ENCODE results near the gene OR10J4. TPM values are rescaled to one million over a fixed set of nuclear protein-coding genes. Genes with fewer than 3 reads are reported as not detected.

Gene OR10J4
- total RNA-seq (not detected), polyA plus RNA-seq (not detected)
- long read RNA-seq, donor 1, result 0 reads
- long read RNA-seq, donor 2, result 0 reads
- long read RNA-seq, donor 3, result 0 reads
- long read RNA-seq, donor 4, result 0 reads
- long read RNA-seq, donor 5, result 0 reads

GRCh38 chr1:159431904-159432303 lies at the start of gene OR10J4:
OR10J4 (plus strand) TSS chr1:159432204.
- TF ChIP-seq, protein P1, sequence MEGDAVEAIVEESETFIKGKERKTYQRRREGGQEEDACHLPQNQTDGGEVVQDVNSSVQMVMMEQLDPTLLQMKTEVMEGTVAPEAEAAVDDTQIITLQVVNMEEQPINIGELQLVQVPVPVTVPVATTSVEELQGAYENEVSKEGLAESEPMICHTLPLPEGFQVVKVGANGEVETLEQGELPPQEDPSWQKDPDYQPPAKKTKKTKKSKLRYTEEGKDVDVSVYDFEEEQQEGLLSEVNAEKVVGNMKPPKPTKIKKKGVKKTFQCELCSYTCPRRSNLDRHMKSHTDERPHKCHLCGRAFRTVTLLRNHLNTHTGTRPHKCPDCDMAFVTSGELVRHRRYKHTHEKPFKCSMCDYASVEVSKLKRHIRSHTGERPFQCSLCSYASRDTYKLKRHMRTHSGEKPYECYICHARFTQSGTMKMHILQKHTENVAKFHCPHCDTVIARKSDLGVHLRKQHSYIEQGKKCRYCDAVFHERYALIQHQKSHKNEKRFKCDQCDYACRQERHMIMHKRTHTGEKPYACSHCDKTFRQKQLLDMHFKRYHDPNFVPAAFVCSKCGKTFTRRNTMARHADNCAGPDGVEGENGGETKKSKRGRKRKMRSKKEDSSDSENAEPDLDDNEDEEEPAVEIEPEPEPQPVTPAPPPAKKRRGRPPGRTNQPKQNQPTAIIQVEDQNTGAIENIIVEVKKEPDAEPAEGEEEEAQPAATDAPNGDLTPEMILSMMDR (IDR thresholded peaks at IDR 0.05; ENCODE audit: control extremely low read depth, extremely low read depth), result no peak
- Histone ChIP-seq H3K4me1 (ENCODE audit: control insufficient read depth in 5 of 5, insufficient read depth in 5 of 5, low read length in 5 of 5) (no peaks in the 10 kb centered on the region), H3K4me3 (no peak within 1 kb of the TSS), H3K27ac (ENCODE audit: low read depth in 1 of 2, low read length in 1 of 2) (no peak within 1 kb of the TSS), H3K36me3 (ENCODE audit: control insufficient read depth in 4 of 4, insufficient read depth in 4 of 4, low read length in 4 of 4) (no peaks in the 10 kb centered on the region), H3K9ac (ENCODE audit: insufficient read depth in 1 of 2, low read length in 2 of 2) (no peak within 1 kb of the TSS), H3K9me3 (ENCODE audit: control insufficient read depth in 4 of 4, insufficient read depth in 3 of 4, low read length in 3 of 4) (no peaks in the 10 kb centered on the region), H3K27me3 (ENCODE audit: control insufficient read depth in 3 of 3, insufficient read depth in 3 of 3, low read length in 2 of 3) (no peaks in the 10 kb centered on the region)
- WGBS, 2 donors, result 94 to 95% methylated on average over 1 of the region's 1 CpG
- ATAC-seq (ENCODE audit: insufficient read depth, low FRiP score) (no peak), DNase-seq (no peak)

DNA sequence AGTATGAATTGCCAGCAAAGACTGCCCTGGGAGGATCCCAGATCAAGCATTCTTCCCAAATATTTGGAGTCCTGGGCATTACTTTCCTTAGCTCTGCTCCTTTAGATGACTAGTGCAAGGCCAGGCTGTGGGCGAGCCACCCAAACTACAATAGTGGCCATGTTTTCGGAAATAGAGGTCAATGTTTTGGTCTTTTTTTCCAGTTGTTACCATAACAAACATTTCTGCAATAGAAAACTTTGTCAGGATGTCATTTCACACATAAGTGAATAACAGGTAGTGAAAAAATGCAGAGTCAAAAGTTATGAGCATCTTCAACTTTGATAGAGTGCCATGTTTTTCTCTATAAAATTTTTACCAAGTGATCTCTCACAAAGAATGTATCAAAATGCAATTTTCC lies 25.2 kb upstream of the OR10J4 start:
- no peak overlapping the region for H3K9ac ChIP-seq (ENCODE audit: insufficient read depth in 1 of 2, low read length in 2 of 2)
- no peaks in the 10 kb centered on the region for H3K27me3 ChIP-seq (ENCODE audit: control insufficient read depth in 3 of 3, insufficient read depth in 3 of 3, low read length in 2 of 3)
- H3K9me3 ChIP-seq (ENCODE audit: control insufficient read depth in 4 of 4, insufficient read depth in 3 of 4, low read length in 3 of 4), result peaks cover 0 to 3% (median 2%) of the 10 kb centered on the region in 4 donors
- WGBS, 2 donors, result 85 to 93% methylated on average over 2 of the region's 2 CpGs
- H3K4me3 ChIP-seq, result no peak overlapping the region
- no peak for DNase-seq
- ATAC-seq (ENCODE audit: insufficient read depth, low FRiP score), result no peak
- TF ChIP-seq, protein P1 (IDR thresholded peaks at IDR 0.05; ENCODE audit: control extremely low read depth, extremely low read depth), result no peak
- no peak overlapping the region for H3K27ac ChIP-seq (ENCODE audit: low read depth in 1 of 2, low read length in 1 of 2)
- H3K4me1 ChIP-seq (ENCODE audit: control insufficient read depth in 5 of 5, insufficient read depth in 5 of 5, low read length in 5 of 5), result no peaks in the 10 kb centered on the region
- H3K36me3 ChIP-seq (ENCODE audit: control insufficient read depth in 4 of 4, insufficient read depth in 4 of 4, low read length in 4 of 4), result no peaks in the 10 kb centered on the region

DNA sequence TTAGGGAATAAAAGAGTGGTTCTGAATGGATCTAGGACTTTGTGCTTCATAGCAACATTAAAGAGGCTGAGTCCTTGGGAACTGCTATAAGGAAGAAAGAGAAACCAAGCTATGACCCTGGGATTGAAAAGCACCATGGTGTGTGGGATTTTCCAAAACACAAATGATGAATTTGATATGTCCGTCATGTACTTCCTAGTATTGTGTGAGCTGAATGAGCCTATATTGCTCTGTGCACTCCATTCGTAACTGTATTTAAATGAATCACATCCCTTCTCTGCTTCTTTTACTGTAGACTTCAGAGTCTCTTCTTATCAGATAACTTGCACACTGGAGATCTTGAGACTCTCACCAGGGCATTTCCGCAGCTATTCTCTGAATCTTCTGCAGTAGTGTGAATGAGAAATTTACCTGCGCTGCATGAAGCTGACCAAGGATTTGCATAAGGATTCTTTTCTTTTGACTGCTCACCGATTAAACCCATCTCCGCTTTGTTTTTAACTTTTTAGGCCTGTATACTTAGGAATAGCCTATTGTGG lies 23.1 kb upstream of the OR10J4 start:
- no peak overlapping the region for H3K9ac ChIP-seq (ENCODE audit: insufficient read depth in 1 of 2, low read length in 2 of 2)

More for the DNA sequence above, 23.1 kb upstream of the OR10J4 start:
- Histone ChIP-seq H3K27me3 (ENCODE audit: control insufficient read depth in 3 of 3, insufficient read depth in 3 of 3, low read length in 2 of 3) (no peaks in the 10 kb centered on the region), H3K27ac (ENCODE audit: low read depth in 1 of 2, low read length in 1 of 2) (no peak overlapping the region), H3K36me3 (ENCODE audit: control insufficient read depth in 4 of 4, insufficient read depth in 4 of 4, low read length in 4 of 4) (no peaks in the 10 kb centered on the region), H3K9me3 (ENCODE audit: control insufficient read depth in 4 of 4, insufficient read depth in 3 of 4, low read length in 3 of 4) (peaks cover 0 to 3% (median 2%) of the 10 kb centered on the region in 4 donors), H3K4me3 (no peak overlapping the region), H3K4me1 (ENCODE audit: control insufficient read depth in 5 of 5, insufficient read depth in 5 of 5, low read length in 5 of 5) (no peaks in the 10 kb centered on the region)
- no peak for ATAC-seq (ENCODE audit: insufficient read depth, low FRiP score)
- DNase-seq, result peak in 2 of 3 donors; percentile 11 to 38
- TF ChIP-seq, protein P1 (IDR thresholded peaks at IDR 0.05; ENCODE audit: control extremely low read depth, extremely low read depth), result no peak
- 73 to 74% methylated on average over 6 of the region's 6 CpGs for WGBS, 2 donors
